HFF-Myc (cell line): Measurements from ENCODE around the gene SUV39H1.

Experiments used
- DNase-seq: peaks from one replicate; pipeline ENCODE4 v3.0.0-alpha.2; 2011; ENCODE audit warnings: low read depth; ENCODE audit errors: extremely low read depth
- H3K4me3 ChIP-seq: replicated peaks from 2 replicates; pipeline ENCODE4 v1.5.1; 2011; ENCODE audit warnings: low read depth, mild to moderate bottlenecking, control low read depth, low read length
- CTCF ChIP-seq: IDR thresholded peaks from 2 replicates; pipeline ENCODE4 v1.5.1; 2012; ENCODE audit warnings: mild to moderate bottlenecking, low read depth, low read length, control low read depth; ENCODE audit errors: missing control alignments

The SUV39H1 gene

GRCh38 chrX:48747415-48748016, 51.0 kb downstream of the SUV39H1 start:
- no peak overlapping the region for H3K4me3 ChIP-seq
- DNase-seq = no peak
- no peak for TF ChIP-seq CTCF

- no peak for TF ChIP-seq CTCF
Observed at GRCh38 chrX:48749182-48749581, 52.6 kb downstream of the SUV39H1 start.

GRCh38 chrX:48751343-48751742, 54.8 kb downstream of the SUV39H1 start:
- TF ChIP-seq CTCF = no peak
- no peak for DNase-seq
- H3K4me3 ChIP-seq = no peak overlapping the region

More at GRCh38 chrX:48749182-48749581, 52.6 kb downstream of the SUV39H1 start:
- DNase-seq = no peak
- H3K4me3 ChIP-seq = no peak overlapping the region

- TF ChIP-seq CTCF = no peak
- H3K4me3 ChIP-seq = no peak overlapping the region
- DNase-seq = no peak
Observed at GRCh38 chrX:48752498-48752897, 56.0 kb downstream of the SUV39H1 start.

- no peak overlapping the region for H3K4me3 ChIP-seq
- no peak for TF ChIP-seq CTCF
- DNase-seq = no peak
Observed at GRCh38 chrX:48753708-48754228, 57.2 kb downstream of the SUV39H1 start.

GRCh38 chrX:48754238-48754637, 57.7 kb downstream of the SUV39H1 start:
- no peak overlapping the region for H3K4me3 ChIP-seq
- no peak for TF ChIP-seq CTCF
- no peak for DNase-seq
